Common myeloid progenitor, CD34-positive (primary cell): ENCODE data around the gene GEMIN8.

Experiments used
- CTCF ChIA-PET: fragments of 350-600 bp; sonication (Branson Sonifier 250); formaldehyde crosslinking; loops from one replicate; lab custom pipeline; 2021; ENCODE audit warnings: antibody characterized with exemption; lab: Charles Lee
- POLR2A ChIA-PET: fragments of 350-600 bp; sonication (Branson Sonifier 250); formaldehyde crosslinking; loops from one replicate; lab custom pipeline; 2021; ENCODE audit warnings: antibody characterized with exemption; lab: Charles Lee
- DNase-seq, 3 donors: peaks; one replicate each; pipeline versions ENCODE4 v3.0.0 to v3.0.0-alpha.2; 2013
- H3K27ac ChIP-seq, 2 experiments: 1 replicate in 1 of 2; 2 replicates in 1 of 2; pipeline ENCODE4 v1.7.0; 2013; ENCODE audit warnings: inconsistent platforms in 2 of 2, low read length in 2 of 2, mild to moderate bottlenecking in 2 of 2, low read depth in 1 of 2, moderate library complexity in 1 of 2; ENCODE audit not compliant: severe bottlenecking in 2 of 2, insufficient read depth in 1 of 2, poor library complexity in 1 of 2
- H3K27me3 ChIP-seq, 5 experiments: replicated peaks in 2 of 5; 1 replicate in 3 of 5; 2 replicates in 2 of 5; pipeline versions ENCODE4 v1.6.1 to v1.7.0; 2013; ENCODE audit warnings: low read length in 4 of 5, mild to moderate bottlenecking in 2 of 5, moderate library complexity in 2 of 5, inconsistent platforms in 1 of 5; ENCODE audit not compliant: insufficient read depth in 5 of 5, control insufficient read depth in 4 of 5
- H3K36me3 ChIP-seq, 4 experiments: 1 replicate in 2 of 4; 2 replicates in 2 of 4; pipeline versions ENCODE4 v1.6.1 to v1.7.0; 2013; ENCODE audit warnings: low read length in 3 of 4, control low read depth in 1 of 4, mild to moderate bottlenecking in 1 of 4; ENCODE audit not compliant: control insufficient read depth in 4 of 4, insufficient read depth in 4 of 4
- H3K4me1 ChIP-seq, 4 experiments: 1 replicate in 3 of 4; 2 replicates in 1 of 4; pipeline versions ENCODE4 v1.6.1 to v1.7.1; 2013; ENCODE audit warnings: low read length in 3 of 4, mild to moderate bottlenecking in 3 of 4, control low read depth in 1 of 4, inconsistent platforms in 1 of 4, moderate library complexity in 1 of 4; ENCODE audit not compliant: control insufficient read depth in 4 of 4, insufficient read depth in 4 of 4; ENCODE audit errors: control extremely low read depth in 1 of 4
- H3K4me3 ChIP-seq, 7 experiments: 1 replicate in 4 of 7; 2 replicates in 3 of 7; pipeline versions ENCODE4 v1.5.1 to v1.7.0; 2013; ENCODE audit warnings: mild to moderate bottlenecking in 7 of 7, low read length in 6 of 7, moderate library complexity in 6 of 7, inconsistent platforms in 2 of 7, low read depth in 2 of 7, control low read depth in 1 of 7; ENCODE audit not compliant: insufficient read depth in 4 of 7, control insufficient read depth in 1 of 7; ENCODE audit errors: extremely low read depth in 1 of 7
- H3K9me3 ChIP-seq, 5 experiments: 1 replicate in 4 of 5; 2 replicates in 1 of 5; pipeline versions ENCODE4 v1.6.1 to v1.7.1; 2013; ENCODE audit warnings: low read length in 4 of 5, mild to moderate bottlenecking in 2 of 5, inconsistent platforms in 1 of 5, low read depth in 1 of 5, moderate library complexity in 1 of 5; ENCODE audit not compliant: control insufficient read depth in 4 of 5, insufficient read depth in 2 of 5; ENCODE audit errors: control extremely low read depth in 1 of 5
- WGBS: methylation state at CpG from one replicate; pipeline ENCODE4 v1.1.5; 2013; ENCODE audit not compliant: insufficient coverage; 5-methylcytosine and 5-hydroxymethylcytosine counted together

The GEMIN8 gene

GRCh38 chrX:14006540-14006939, 23.2 kb downstream of the GEMIN8 start:
- DNase-seq, result no peak
- whole genome bisulfite sequencing, result 84% methylated on average over 8 of the region's 10 CpGs
- peaks cover 0 to 25% (median 4%) of the 10 kb centered on the region in 4 experiments for H3K36me3 ChIP-seq
- H3K4me3 ChIP-seq, result no peak overlapping the region
- POLR2A ChIA-PET, result no interaction called here
- H3K27ac ChIP-seq, result no peak overlapping the region
- no peaks in the 10 kb centered on the region for H3K4me1 ChIP-seq
- CTCF ChIA-PET, result no interaction called here
- H3K27me3 ChIP-seq, result peaks cover 0 to 3% (median 0%) of the 10 kb centered on the region in 5 experiments
- peaks cover 0 to 3% (median 0%) of the 10 kb centered on the region in 5 experiments for H3K9me3 ChIP-seq

GRCh38 chrX:14003876-14004425, 25.7 kb downstream of the GEMIN8 start:
- Histone ChIP-seq H3K4me1 (no peaks in the 10 kb centered on the region), H3K36me3 (peaks cover 0 to 21% (median 4%) of the 10 kb centered on the region in 4 experiments), H3K4me3 (no peak overlapping the region), H3K27ac (no peak overlapping the region), H3K9me3 (peaks cover 0 to 3% (median 0%) of the 10 kb centered on the region in 5 experiments), H3K27me3 (peaks cover 0 to 3% (median 0%) of the 10 kb centered on the region in 5 experiments)
- WGBS, result no CpG with 5 or more reads among the region's 2 CpGs
- no peak for DNase-seq
- POLR2A ChIA-PET, result no interaction called here
- CTCF ChIA-PET, result interaction anchor here (0.9 kb wide), 1 partner anchor 13 kb away, joined by 3 read pairs; no protein-coding TSS in a partner anchor

- CTCF ChIA-PET, result interaction anchor here (0.9 kb wide), 1 partner anchor 14 kb away, joined by 3 read pairs; no protein-coding TSS in a partner anchor
Measured at GRCh38 chrX:14003028-14003427, 26.7 kb downstream of the GEMIN8 start.

GRCh38 chrX:13996650-13997049, 33.0 kb downstream of the GEMIN8 start:
- H3K27ac ChIP-seq, result no peak overlapping the region
- peaks cover 0 to 2% (median 0%) of the 10 kb centered on the region in 5 experiments for H3K27me3 ChIP-seq
- WGBS, result 100% methylated on average over 3 of the region's 6 CpGs
- H3K4me3 ChIP-seq, result no peak overlapping the region
- CTCF ChIA-PET, result no interaction called here
- peaks cover 0 to 2% (median 0%) of the 10 kb centered on the region in 4 experiments for H3K36me3 ChIP-seq
- POLR2A ChIA-PET, result no interaction called here
- DNase-seq, result no peak
- H3K9me3 ChIP-seq, result no peaks in the 10 kb centered on the region
- no peaks in the 10 kb centered on the region for H3K4me1 ChIP-seq

More at GRCh38 chrX:14003028-14003427, 26.7 kb downstream of the GEMIN8 start:
- Histone ChIP-seq H3K36me3 (peaks cover 0 to 17% (median 3%) of the 10 kb centered on the region in 4 experiments), H3K27me3 (peaks cover 0 to 3% (median 0%) of the 10 kb centered on the region in 5 experiments), H3K4me3 (no peak overlapping the region), H3K9me3 (peaks cover 0 to 3% (median 0%) of the 10 kb centered on the region in 5 experiments), H3K4me1 (no peaks in the 10 kb centered on the region), H3K27ac (no peak overlapping the region)
- no peak for DNase-seq
- 69% methylated on average over 2 of the region's 4 CpGs for WGBS
- POLR2A ChIA-PET, result no interaction called here

GRCh38 chrX:13994536-13995080, 35.1 kb downstream of the GEMIN8 start:
- no peak for DNase-seq
- no peak overlapping the region for H3K4me3 ChIP-seq
- peaks cover 0 to 2% (median 0%) of the 10 kb centered on the region in 4 experiments for H3K36me3 ChIP-seq
- H3K27me3 ChIP-seq, result peaks cover 0 to 2% (median 0%) of the 10 kb centered on the region in 5 experiments
- CTCF ChIA-PET, result no interaction called here
- no peaks in the 10 kb centered on the region for H3K4me1 ChIP-seq
- no peaks in the 10 kb centered on the region for H3K9me3 ChIP-seq
- WGBS, result 93% methylated on average over 3 of the region's 3 CpGs
- POLR2A ChIA-PET, result no interaction called here
- no peak overlapping the region for H3K27ac ChIP-seq

- no peak for DNase-seq
- Histone ChIP-seq H3K27ac (no peak overlapping the region), H3K4me3 (no peak overlapping the region), H3K4me1 (no peaks in the 10 kb centered on the region), H3K9me3 (no peaks in the 10 kb centered on the region), H3K36me3 (peaks cover 0 to 2% (median 0%) of the 10 kb centered on the region in 4 experiments), H3K27me3 (peaks cover 0 to 2% (median 0%) of the 10 kb centered on the region in 5 experiments)
- POLR2A ChIA-PET, result no interaction called here
- CTCF ChIA-PET, result no interaction called here
- 95% methylated on average over 5 of the region's 7 CpGs for WGBS
Measured at GRCh38 chrX:13994104-13994503, 35.6 kb downstream of the GEMIN8 start.

GRCh38 chrX:13990126-13990800, 39.4 kb downstream of the GEMIN8 start:
- Histone ChIP-seq H3K27me3 (peaks cover 0 to 6% (median 0%) of the 10 kb centered on the region in 5 experiments), H3K36me3 (no peaks in the 10 kb centered on the region), H3K4me1 (no peaks in the 10 kb centered on the region), H3K4me3 (no peak overlapping the region), H3K27ac (no peak overlapping the region), H3K9me3 (no peaks in the 10 kb centered on the region)
- ChIA-PET POLR2A (no interaction called here), CTCF (no interaction called here)
- 83% methylated on average over 2 of the region's 3 CpGs for WGBS
- DNase-seq, result no peak
